ENCODE measurements around the gene CHL1.

Gene CHL1

GRCh38 chr3:284322-284721 is 87.8 kb downstream of the CHL1 start:
- DNase-seq (ENCODE audit: low spot score): no peak

- no peak for DNase-seq (ENCODE audit: low spot score)
These were observed 91.9 kb downstream of the CHL1 start for GRCh38 chr3:288417-288816.

DNA sequence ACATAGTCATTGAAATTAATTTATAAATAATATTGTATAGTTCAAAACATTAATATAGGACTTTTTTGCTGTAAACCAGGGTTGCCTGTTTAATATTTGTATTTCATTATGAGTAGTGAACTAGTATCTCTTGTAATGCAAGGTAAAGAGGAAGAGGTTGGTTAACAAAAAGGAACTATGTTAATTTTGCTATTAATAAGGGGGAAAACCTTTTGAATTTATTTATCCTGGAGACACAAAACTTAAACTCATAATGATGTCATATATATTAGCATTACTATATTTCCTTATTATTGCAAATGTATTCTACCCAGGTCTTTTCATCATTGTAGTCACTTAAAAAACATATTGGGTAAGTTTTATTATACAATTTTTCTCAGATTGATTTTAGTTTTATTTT is 94.5 kb downstream of the CHL1 start:
- no peak for DNase-seq (ENCODE audit: low spot score)

DNA sequence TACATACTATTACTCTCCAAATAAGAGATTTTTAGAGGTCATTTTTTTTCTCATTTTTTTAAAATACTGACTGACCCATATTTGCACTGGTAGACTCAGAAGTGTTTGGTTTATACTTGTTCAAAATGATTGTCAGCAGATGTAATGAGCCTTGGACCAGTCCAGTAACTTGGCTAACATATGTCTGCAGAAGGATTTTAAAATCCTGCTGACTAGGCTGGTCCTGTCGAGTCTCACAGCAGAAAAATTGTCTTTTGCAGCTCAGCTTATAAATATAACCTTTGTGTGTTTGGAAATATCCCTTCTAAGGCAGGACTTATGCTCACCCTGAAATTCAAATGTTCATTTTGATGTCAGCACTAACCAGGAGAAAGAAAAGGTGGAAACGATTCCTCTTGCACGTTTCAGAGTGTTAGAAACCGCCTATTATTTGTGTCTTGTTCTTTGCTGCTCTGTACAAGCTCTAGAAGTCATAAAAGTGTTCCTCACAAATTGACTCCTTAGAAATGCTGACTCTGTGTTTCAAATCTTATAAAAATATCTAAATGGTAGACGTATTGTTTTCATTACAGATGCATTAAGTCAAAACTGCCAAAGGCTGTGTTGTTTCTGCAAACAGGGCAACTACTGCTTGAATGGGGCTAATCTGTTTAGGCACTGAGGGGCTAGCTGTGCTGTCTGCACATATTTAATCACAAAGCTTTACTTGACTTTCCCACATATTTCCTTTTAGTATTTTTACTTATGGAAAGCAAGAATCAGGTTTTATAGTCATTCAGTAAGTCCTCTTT is 95.3 kb downstream of the CHL1 start:
- DNase-seq (ENCODE audit: low spot score): no peak

- DNase-seq (ENCODE audit: low spot score): no peak
These were observed 97.5 kb downstream of the CHL1 start for GRCh38 chr3:294096-294495.

DNA sequence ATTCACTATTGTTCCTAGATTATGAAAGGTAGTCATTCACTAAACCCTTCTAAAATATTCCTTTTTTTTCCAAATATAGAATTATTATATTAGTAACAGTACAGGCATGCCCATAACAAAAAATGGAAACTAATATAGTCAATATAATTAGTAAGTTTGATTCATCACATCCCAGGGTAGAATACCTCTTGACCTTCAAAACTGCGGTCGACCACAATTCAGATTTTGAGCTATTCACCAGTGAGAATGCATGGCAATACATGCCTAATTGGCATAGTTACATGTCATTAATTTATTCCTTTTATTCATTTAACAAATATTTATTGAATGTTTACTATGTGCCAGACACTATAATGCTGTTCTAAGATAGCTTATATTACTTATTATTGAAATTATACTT is 98.0 kb downstream of the CHL1 start:
- no peak for DNase-seq (ENCODE audit: low spot score)

- DNase-seq (ENCODE audit: low spot score): no peak
These were observed 98.6 kb downstream of the CHL1 start for GRCh38 chr3:295166-295565.

- no peak for DNase-seq (ENCODE audit: low spot score)
These were observed 101.0 kb downstream of the CHL1 start for GRCh38 chr3:297585-297984.

- no peak for DNase-seq (ENCODE audit: low spot score)
These were observed 103.2 kb downstream of the CHL1 start for GRCh38 chr3:299590-300301.

- DNase-seq (ENCODE audit: low spot score): no peak
These were observed 110.6 kb downstream of the CHL1 start for GRCh38 chr3:307182-307581.

GRCh38 chr3:308597-309321 is 112.2 kb downstream of the CHL1 start:
- DNase-seq (ENCODE audit: low spot score): no peak

- no peak for DNase-seq (ENCODE audit: low spot score)
These were observed 115.7 kb downstream of the CHL1 start for GRCh38 chr3:312160-312733.

GRCh38 chr3:312911-313310 is 116.3 kb downstream of the CHL1 start:
- DNase-seq (ENCODE audit: low spot score): no peak

- no peak for DNase-seq (ENCODE audit: low spot score)
These were observed 120.4 kb downstream of the CHL1 start for GRCh38 chr3:317012-317411.

DNA sequence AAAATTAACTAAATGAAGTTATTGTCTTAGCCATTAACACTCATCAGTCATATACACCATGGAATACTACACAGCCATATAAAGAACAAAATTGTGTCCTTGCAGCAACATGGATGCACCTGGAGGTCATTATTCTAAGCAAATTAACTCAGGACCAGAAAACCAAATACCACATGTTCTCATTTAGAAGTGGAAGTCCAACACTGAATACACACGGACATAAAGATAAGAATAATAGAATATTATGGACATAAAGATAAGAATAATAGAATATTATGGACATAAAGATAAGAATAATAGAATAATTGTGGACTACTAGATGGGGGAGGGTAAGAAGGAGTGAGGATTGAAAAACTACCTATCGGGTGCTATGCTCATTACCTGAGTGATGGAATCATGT is 122.3 kb downstream of the CHL1 start:
- DNase-seq (ENCODE audit: low spot score): no peak

DNA sequence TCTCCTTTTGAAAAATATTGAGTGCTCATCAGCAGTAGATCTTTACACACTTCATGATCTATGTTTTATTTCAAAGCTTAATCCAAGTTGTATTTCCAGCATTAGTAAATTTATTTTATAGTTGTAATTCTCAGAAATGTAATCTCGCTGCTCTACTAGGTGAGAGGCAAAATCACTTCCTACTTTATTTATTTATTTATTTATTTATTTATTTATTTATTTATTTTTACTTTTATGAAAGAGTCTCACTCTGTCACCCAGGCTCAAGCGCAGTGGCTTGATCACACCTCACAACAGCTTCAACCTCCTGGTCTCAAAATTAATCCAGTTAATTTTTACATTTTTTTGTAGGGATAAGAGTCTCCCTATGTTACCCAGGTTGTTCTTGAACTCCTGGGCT is 127.9 kb downstream of the CHL1 start:
- DNase-seq (ENCODE audit: low spot score): no peak

DNA sequence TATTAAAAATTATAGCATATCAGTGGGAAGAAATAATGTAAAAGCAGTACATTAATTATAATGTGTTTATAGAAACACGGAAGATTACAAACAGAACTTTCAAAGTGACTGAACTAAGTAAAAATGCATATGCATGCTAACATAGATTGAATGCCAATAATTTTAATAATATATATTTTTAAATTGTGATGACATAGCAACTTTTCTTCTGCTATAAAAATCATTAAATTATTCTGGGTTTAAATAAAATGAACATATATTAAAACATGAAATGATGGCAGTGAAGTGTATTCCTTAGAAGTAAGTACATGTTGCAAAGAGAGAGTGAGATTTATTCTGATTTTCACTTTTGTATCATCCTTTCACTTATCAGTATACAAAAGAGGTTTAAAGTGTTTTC is 128.9 kb downstream of the CHL1 start:
- DNase-seq (ENCODE audit: low spot score): no peak

DNA sequence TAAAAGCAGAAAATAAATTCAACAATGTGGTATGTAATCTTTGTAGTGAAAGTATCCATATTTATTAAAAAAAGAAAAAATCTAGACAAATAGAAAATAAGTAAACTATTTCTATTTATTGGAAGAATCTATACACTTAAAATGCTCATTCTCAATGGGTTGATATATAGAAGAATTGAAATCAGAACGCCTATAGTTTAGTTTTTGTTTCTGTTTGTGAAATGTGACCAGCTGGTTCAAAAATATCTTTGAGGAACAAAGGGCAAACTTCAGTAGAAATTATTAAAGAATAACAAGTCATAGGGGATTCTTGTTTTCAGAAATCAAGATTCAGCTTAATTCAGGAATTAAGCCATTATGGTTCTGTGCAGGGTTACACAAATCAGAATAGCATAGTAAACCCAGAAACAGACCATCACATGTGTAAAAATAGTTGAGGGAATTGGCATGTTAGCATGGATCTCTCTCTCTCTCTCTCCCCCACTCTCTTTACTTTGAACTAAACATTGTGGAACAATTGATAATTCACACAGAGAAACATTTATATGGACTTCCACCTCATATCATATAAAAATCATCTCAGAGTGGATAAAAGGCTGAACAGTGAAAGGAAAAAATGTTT is 134.0 kb downstream of the CHL1 start:
- DNase-seq (ENCODE audit: low spot score): no peak

DNA sequence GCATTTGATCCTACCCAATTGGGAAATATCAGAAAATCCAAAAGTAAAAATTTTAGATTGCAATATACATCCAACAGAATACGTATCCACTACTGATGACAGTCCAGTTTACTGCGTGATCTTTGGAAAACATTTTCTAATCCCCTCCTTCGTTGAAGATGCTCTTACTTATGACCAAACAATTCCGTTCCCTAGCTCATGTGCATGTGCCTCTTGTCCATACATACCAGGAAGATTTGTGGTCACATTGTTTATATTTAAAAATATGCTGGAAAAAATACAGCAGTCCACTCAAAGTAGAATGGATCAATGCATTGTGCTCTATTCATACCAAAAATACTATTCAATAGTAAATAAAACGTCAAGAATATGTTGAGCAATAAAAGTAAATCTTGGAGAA is 135.3 kb downstream of the CHL1 start:
- no peak for DNase-seq (ENCODE audit: low spot score)

DNA sequence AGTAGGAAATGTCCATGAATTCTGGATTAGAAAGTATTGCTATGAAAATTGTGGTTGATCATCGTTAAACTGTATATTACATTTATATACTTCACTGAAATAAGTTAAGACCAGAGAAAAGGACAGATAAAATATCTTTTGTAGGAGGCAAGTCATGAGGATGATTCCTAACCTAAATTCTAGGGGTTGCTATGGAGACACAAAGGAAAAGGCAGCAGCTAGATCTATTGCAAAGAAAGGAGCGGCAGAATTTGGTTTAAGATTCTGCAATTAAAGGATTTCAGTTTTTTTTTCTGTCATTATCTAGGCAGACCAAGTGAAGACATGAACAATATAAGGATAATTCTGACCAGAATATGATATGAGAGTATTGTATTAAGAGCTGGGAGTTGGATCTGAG is 136.1 kb downstream of the CHL1 start:
- DNase-seq (ENCODE audit: low spot score): no peak

- DNase-seq (ENCODE audit: low spot score): no peak
These were observed 138.7 kb downstream of the CHL1 start for GRCh38 chr3:335240-335639.

- no peak for DNase-seq (ENCODE audit: low spot score)
These were observed 142.8 kb downstream of the CHL1 start for GRCh38 chr3:339351-339750.

All from CD4-positive, alpha-beta T cell treated with Interleukin-6 at 100 ng/mL for 8 hours (primary cell).